GM19351 (cell line): ENCODE measurements around the gene GTPBP10.
"Not testable (repeated sequence)": the region's sequence is repeated elsewhere in the genome, so short reads cannot be mapped to it uniquely, and the experiment has no call there.

Experiments
- ATAC-seq: cut with Tn5 transposase; IDR thresholded peaks from one replicate; pipeline ENCODE4 v1.9.1; 2021; ENCODE audit warnings: mild to moderate bottlenecking, moderate library complexity; ENCODE audit not compliant: unreplicated experiment

GTPBP10 gene

DNA sequence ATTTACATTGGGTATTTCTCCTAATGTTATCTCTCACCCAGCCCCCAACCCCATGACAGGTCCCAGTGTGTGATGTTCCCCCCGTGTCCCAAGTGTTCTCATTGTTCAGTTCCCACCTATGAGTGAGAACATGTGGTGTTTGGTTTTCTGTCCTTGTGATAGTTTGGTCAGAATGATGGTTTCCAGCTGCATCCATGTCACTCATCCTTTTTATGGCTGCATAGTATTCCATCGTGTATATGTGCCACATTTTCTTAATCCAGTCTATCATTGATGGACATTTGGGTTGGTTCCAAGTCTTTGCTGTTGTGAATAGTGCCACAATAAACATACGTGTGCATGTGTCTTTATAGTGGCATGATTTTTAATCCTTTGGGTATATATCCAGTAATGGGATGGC is 3.5 kb downstream of the GTPBP10 start:
- ATAC-seq = not testable (repeated sequence)

DNA sequence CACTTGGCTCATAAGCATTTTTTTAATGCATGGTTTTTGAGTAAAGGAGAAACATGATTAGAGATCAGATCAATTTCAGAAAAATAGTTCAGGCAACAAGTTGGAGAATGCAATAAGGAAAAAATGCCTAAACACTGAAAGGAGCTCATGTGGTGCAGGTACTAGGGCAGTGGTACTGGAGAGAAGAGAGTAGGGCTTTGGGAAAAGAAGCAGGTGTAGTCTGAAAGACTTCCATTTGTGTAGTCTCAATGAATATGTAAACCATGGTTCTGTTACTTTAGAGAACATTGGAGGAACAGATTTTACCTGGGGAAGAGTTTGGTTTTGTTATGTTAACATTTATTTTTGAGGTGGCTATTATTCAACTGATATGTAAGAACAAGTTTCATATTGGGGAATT is 5.5 kb downstream of the GTPBP10 start:
- ATAC-seq = no peak

GRCh38 chr7:90383422-90383821 is 36.9 kb downstream of the GTPBP10 start:
- ATAC-seq = no peak

DNA sequence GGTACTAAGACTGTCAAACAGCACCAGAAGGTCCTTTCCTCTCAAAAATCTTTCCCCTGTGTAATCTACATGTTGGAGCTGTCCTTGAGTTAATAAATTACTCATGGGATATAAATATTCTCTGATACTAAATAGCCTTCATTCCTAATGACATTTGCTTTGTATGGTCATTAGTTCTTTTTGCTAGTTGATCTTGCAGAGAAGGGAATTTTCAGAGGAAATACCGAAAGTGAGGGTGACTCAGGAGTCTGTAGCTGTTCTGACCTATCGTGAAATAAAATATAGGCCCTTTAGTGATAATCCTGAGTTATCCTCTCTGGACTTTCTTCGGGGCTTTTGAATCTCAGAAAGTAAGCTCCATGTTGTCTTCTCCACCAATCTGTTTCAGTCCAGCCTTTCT is 37.3 kb downstream of the GTPBP10 start:
- ATAC-seq = no peak

- ATAC-seq = no peak
Observed at GRCh38 chr7:90384433-90384832, 37.9 kb downstream of the GTPBP10 start.

GRCh38 chr7:90387470-90388240 is 41.1 kb downstream of the GTPBP10 start:
- no peak for ATAC-seq

DNA sequence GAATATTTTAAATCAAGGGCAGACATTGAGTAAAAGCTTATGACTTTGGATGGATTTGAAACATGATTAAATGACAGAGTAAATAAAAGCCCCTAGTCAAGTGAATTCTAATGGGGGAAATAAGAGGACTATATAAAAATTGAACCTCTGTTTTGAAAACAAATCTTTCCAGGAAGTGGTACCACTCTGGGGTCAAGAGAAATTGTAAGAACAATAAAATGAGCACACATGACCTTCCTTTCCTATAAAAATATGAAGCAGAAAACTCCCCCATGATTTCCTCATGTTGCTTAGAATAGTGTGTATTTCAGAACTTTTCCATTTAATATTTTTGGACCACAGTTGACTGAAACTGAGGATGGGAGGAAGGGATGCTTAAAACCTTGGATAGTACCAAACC is 44.4 kb downstream of the GTPBP10 start:
- ATAC-seq = no peak

DNA sequence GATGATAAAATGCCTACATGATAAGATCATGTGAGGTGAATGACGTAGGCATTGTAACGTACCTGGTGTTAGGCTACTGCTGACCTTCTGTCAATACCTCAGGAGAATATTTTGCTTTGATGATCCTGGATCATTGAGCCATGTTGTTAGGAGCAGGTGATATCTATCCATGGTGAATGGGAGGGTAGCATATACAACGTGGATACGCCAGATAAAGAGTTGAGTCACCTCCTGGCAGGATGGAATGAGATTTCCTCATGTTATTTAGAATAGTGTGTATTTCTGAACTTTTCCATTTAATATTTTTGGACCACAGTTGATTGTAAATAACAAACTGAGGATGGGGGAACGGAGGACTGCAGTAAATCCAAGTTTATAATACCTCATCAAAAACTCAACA is 45.0 kb downstream of the GTPBP10 start:
- ATAC-seq = no peak

- no peak for ATAC-seq
Observed at GRCh38 chr7:90396420-90396819, 49.9 kb downstream of the GTPBP10 start.

DNA sequence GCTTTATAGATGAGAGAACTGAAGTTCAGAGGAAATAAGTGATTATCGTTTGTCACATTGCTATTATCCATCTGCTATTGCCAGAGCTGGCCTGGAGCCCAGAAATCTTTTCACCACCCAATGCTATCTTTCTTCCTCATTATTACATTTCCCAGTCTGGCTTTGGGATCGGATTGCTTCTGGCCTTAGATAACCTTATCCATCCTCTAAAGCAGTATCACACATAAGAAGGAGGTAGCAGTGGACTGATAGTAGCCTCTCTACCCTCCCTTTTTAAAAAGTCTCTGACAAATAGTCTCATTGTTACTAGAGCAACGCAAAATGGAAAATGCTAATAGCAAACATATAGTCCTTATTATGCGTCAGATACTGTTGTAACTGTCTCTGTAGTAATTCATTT is 55.5 kb downstream of the GTPBP10 start:
- no peak for ATAC-seq

GRCh38 chr7:90402785-90403173 is 56.3 kb downstream of the GTPBP10 start:
- ATAC-seq = no peak

- ATAC-seq = peak; percentile 96
Observed at GRCh38 chr7:90403174-90404113, 56.9 kb downstream of the GTPBP10 start, which contains the start of gene CLDN12. Gene CLDN12, plus strand, starts transcription at chr7:90403461. Its CDS starts 9,216 bp downstream, at chr7:90412677.

DNA sequence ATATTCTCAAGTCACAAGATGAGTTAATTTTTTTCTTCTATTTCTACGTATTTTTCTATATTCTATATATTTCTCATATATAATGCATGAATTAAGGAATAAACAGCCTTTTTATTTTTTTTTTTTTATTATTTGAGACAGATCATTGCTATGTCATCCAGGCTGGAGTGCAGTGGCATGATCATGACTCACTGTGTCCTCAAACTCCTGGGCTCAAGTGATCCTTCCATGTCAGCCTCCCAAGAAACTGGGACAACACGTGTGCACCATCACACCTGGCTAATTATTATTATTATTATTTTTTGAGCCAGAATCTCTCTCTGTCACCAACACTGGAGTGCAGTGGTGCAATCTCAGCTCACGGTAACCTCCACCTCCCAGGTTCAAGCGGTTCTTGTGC is 58.3 kb downstream of the GTPBP10 start:
- ATAC-seq = no peak

GRCh38 chr7:90407484-90407821 is 60.9 kb downstream of the GTPBP10 start:
- ATAC-seq = no peak

GRCh38 chr7:90408142-90408541 is 61.6 kb downstream of the GTPBP10 start:
- ATAC-seq = no peak

- no peak for ATAC-seq
Observed at GRCh38 chr7:90409667-90410066, 63.2 kb downstream of the GTPBP10 start.

DNA sequence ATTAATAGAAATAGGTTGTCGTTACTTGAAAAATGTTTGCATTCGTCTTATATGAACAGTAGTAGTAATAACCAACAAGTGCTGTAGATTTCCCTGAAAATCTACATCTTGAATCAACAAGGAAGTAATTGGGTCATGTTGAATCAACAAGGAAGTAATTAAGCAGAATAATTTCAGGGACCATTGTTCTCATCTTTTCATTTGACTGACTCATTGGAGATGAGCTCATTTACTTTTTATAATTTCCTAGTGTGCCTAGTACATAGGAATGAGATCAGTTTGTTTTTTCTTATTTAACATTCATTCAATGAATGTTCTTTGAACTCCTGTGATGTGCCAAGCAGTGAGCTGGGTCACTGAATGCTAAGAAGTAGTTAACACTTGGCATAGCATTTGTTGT is 65.0 kb downstream of the GTPBP10 start:
- ATAC-seq = no peak

GRCh38 chr7:90412458-90413184 is 66.1 kb downstream of the GTPBP10 start:
- ATAC-seq = peak; percentile 83

- no peak for ATAC-seq
Observed at GRCh38 chr7:90413185-90413528, 66.6 kb downstream of the GTPBP10 start.

GRCh38 chr7:90421651-90422050 is 75.1 kb downstream of the GTPBP10 start:
- no peak for ATAC-seq

DNA sequence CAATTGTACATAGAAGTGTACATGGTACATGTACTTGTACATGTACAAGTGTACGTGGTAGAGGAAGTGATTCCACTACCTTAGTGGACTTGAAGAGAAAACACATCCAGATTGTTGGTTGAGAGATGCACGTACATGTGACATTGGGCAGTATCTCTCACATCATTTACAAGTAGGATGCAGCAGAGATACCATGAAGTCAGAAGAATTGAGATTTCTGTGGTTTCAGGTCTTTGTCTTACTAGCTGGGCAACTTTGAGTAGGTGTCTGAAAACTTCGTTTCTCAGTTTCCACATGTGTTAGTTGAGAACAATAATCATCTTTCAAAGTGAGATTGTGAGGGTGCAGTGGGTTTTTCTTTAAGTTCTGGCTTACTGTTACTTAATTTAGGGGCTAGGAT is 78.2 kb downstream of the GTPBP10 start:
- peak; percentile 97 for ATAC-seq
